ENCODE measurements around the gene REX1BD. TPM values are rescaled to one million over a fixed set of nuclear protein-coding genes. Genes with fewer than 3 reads are reported as not detected.
A peak's percentile ranks its signal among the peaks of the same experiment; 100 is the strongest.

Gene REX1BD
- total and polyA plus RNA-seq, 2 of the 13 experiments (the other 11 are each of a cell fraction or from before 2014, with no cell fraction given), result 7.5 to 25.4 TPM

DNA sequence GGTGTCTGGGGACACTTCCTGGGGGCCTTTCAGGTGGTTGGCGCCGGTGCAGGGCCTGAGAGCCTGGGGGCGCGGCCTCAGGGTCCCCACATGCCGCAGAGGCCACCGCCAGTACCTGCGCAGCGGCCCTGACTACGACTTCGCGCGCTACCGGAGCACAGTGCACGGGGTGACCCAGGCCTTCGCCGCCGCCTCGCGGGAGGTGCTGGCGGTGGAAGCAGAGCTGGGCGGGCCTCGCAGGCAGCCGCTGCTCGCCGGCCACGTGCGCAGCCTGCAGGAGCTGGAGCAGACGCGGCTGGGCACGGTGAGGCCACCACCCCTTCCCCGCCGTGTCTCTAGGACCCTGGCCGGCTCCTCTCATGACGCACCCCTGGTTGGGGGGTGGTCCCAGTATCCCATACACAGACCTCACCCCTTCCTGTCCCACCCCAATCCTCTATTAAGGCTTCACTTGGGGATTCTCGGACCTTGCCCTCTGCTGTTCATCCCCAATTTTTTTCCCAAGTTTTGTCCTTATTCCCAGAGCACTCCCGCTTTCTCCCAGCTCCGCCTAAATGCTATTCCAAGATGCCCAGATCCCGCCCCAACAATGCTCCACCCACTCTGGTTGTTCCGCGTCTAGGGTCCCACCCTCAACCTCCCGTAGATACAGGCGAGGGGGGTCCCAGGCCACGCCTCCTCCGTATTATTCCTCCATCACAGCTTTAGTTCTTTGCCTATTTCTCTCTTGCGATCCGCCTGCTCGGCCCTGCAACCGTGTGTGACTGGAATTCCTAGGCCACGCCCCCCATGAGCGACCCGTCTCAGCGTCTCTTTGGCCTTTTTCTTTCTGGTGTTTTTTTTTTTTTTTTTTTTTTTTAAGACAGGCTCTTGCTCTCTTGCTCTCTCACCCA lies 1.0 kb downstream of the REX1BD start (continued):
- TF ChIP-seq ZNF589 (CRISPR knock-in tag; conservative IDR thresholded peaks at IDR 0.05) (no peak), PRDM4 (CRISPR knock-in tag; IDR thresholded peaks at IDR 0.05; ENCODE audit: borderline replicate concordance) (no peak), AGO1 (IDR thresholded peaks at IDR 0.05; ENCODE audit: low read depth, low read length, poor library complexity, severe bottlenecking) (peak; percentile 83), PRMT3 (CRISPR knock-in tag; IDR thresholded peaks at IDR 0.05; ENCODE audit: borderline replicate concordance, low read depth) (peak; percentile 88; the same call in 1 of the 2 replicates), ZNF704 (CRISPR knock-in tag; IDR thresholded peaks at IDR 0.05; ENCODE audit: borderline replicate concordance) (peak; percentile 98), HNF4G (IDR thresholded peaks at IDR 0.05; ENCODE audit: borderline replicate concordance, low read depth, low read length) (no peak), HNF4G (CRISPR knock-in tag; IDR thresholded peaks at IDR 0.05; ENCODE audit: borderline replicate concordance, low read depth) (peak; percentile 49; the same call in 1 of the 2 replicates), IKZF1 (IDR thresholded peaks at IDR 0.05) (no peak), ARID4A (CRISPR knock-in tag; IDR thresholded peaks at IDR 0.05; ENCODE audit: borderline replicate concordance) (peak; percentile 73)
- TF ChIP-seq, protein P1, sequence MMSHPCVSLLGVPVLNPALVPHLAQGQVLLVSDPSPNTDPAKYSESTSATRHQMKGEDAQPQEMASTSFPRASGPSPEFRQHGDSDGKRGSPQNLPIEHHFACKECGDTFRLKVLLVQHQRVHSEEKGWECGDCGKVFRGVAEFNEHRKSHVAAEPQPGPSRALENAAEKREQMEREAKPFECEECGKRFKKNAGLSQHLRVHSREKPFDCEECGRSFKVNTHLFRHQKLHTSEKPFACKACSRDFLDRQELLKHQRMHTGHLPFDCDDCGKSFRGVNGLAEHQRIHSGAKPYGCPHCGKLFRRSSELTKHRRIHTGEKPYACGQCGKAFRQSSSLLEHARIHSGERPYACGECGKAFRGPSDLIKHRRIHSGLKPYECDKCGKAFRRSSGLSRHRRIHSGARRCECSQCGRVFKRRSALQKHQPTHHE (CRISPR knock-in tag; IDR thresholded peaks at IDR 0.05; ENCODE audit: borderline replicate concordance), result peak; percentile 50; the same call in 1 of the 2 replicates
- TF ChIP-seq, protein P2, sequence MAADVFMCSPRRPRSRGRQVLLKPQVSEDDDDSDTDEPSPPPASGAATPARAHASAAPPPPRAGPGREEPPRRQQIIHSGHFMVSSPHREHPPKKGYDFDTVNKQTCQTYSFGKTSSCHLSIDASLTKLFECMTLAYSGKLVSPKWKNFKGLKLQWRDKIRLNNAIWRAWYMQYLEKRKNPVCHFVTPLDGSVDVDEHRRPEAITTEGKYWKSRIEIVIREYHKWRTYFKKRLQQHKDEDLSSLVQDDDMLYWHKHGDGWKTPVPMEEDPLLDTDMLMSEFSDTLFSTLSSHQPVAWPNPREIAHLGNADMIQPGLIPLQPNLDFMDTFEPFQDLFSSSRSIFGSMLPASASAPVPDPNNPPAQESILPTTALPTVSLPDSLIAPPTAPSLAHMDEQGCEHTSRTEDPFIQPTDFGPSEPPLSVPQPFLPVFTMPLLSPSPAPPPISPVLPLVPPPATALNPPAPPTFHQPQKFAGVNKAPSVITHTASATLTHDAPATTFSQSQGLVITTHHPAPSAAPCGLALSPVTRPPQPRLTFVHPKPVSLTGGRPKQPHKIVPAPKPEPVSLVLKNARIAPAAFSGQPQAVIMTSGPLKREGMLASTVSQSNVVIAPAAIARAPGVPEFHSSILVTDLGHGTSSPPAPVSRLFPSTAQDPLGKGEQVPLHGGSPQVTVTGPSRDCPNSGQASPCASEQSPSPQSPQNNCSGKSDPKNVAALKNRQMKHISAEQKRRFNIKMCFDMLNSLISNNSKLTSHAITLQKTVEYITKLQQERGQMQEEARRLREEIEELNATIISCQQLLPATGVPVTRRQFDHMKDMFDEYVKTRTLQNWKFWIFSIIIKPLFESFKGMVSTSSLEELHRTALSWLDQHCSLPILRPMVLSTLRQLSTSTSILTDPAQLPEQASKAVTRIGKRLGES (CRISPR knock-in tag; IDR thresholded peaks at IDR 0.05; ENCODE audit: borderline replicate concordance), result peak; percentile 91
